ENCODE data around the gene PBRM1.
"Not testable (repeated sequence)": the region's sequence is repeated elsewhere in the genome, so short reads cannot be mapped to it uniquely, and the experiment has no call there.

The PBRM1 gene

GRCh38 chr3:52685709-52686691 is at the start of gene PBRM1, which contains the start of gene GNL3:
Gene PBRM1, minus strand, starts transcription at chr3:52685913.
Gene GNL3, plus strand, starts transcription at chr3:52686032. Its CDS starts 61 bp downstream, at chr3:52686093.
- peak; percentile 79 for DNase-seq

GRCh38 chr3:52733256-52733891 is 47.7 kb upstream of the PBRM1 start:
- no peak for DNase-seq

DNA sequence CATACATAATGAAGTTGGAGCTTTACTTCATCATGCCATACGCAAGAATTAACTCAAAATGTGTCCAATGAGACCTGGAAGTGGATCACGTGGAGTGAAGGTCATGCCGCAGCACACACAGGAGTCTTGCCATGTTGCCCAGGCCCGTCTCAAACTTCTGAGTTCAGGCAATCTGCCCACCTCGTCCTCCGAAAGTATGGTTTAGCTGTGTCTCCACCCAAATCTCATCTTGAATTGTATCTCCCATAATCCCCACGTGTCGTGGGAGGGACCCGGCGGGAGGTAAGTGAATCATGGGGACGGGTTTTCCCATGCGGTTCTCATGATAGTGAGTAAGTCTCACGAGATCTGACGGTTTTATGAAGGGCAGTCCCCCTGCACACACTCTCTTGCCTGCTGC is 45.9 kb upstream of the PBRM1 start:
- no peak for DNase-seq

GRCh38 chr3:52730681-52731080 is 45.0 kb upstream of the PBRM1 start:
- no peak for DNase-seq

DNA sequence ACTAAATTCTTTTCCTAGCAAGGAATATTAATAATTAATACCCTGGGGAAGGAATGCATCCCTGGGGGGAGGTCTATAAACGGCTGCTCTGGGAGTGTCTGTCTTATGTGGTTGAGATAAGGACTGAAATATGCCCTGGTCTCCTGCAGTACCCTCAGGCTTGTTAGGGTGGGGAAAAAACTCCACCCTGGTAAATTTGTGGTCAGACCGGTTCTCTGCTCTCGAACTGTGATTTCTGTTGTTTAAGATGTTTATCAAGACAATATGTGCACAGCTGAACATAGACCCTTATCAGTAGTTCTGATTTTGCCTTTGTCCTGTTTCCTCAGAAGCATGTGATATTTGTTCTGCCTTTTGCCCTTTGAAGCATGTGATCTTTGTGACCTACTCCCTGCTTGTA is 43.0 kb upstream of the PBRM1 start:
- not testable (repeated sequence) for DNase-seq

GRCh38 chr3:52724511-52724910 is 38.8 kb upstream of the PBRM1 start:
- DNase-seq, result no peak

DNA sequence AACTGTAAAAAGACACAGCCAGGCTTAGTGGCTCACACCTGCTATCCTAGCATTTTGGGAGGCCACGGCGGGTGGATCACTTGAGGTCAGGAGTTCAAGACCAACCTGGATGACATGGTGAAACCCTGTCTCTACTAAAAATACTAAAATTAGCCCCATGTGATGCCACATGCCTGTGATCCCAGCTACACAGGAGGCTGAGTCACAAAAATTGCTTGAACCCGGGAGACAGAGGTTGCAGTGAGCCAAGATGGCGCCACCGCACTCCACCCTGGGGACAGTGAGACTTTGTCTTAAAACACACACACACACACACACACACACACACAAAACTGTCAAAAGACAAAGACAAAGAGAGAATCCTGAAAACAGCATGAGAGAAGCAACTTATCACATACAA is 38.2 kb upstream of the PBRM1 start:
- no peak for DNase-seq

DNA sequence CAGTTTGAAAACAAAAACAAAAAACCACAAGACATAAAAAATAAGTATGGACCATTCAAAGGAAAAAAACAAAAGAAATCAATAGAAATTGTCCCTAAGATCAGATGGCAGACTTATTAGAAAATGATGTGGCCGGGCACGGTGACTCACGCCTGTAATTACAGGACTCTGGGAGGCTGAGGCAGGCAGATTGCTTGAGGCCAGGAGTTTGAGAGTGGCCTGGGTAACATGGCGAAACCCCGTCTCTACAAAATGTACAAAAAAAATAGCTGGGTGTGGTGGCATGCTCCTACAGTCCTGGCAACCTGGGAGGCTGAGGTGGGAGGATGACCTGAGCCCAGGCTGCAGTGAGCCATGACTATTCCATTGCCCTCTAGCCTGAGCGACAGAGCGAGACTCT is 36.8 kb upstream of the PBRM1 start:
- no peak for DNase-seq

DNA sequence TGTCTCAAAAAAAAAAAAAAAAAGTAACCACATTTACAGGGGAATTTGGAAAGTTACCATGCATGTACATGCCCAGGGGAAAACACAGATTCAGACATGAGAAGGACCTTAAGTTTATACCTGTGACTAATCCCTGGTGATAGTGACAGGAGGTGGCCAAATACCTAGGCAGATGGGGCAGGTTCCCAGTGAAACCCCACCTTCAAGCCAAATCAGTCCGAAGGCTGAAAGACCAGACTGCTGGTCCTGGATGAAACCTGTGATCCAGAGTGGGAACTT is 36.0 kb upstream of the PBRM1 start:
- DNase-seq, result no peak

DNA sequence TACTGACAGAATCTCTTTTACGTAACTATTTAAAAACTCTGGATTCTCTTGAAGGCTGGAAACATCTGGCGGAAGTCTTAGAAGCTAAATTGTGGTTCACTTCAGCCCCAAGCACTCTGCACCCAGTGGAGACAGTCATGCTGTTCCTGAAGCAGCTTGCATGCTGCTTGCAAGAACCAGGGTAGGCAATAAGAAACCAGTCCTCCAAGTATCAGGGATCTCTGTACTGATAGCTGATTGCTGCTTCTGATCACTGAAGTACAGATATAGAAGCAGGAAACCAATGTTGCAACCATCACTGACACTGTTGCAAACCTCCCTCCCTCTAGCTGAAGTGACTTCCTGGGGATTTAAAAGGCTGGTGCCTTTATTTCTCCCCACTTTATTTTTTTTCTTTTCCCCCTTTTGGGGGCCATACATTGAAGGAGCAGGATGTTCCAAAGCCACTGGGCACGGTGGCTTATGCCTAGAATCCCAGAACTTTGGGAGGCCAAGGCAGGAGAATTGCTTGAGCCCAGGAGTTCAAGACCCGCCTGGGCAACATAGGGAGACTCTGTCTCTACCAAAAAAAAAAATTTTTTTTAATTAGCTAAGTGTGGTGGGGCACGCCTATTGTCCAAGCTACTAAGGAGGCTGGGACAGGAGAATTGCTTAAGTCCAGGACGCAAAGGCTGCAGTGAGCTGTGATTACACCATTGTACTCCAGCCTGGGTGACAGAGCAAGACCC is 35.5 kb upstream of the PBRM1 start:
- DNase-seq, result no peak

GRCh38 chr3:52719618-52720017 is 33.9 kb upstream of the PBRM1 start:
- DNase-seq, result no peak

DNA sequence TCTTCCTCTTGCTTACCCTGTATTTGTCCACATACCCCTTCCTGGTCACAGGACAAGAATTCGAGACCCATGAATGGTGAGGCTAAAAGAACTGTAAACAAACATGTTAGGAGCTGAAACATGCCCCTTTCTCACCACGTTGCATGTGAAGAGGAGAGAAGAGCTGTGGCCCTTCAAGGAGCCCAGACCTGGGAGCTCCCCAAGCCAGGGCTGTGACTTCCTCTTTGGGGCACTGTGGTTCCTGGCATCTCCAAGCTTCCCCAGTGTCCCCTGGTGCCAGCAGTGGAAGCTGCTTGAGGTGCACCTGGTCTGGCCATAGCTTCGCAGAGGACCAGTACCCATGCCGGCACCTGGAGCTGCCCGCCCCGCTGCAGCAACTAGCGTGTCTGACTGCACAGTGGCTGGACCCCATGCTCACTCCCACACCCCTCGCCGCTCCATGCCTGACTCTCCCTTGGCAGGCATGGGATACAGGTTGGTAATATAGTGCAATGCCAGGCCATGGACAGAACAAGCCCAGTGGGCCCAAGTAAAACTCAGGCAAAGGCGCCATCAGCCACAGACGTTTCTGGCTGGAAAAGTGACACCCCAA is 30.1 kb upstream of the PBRM1 start:
- no peak for DNase-seq

DNA sequence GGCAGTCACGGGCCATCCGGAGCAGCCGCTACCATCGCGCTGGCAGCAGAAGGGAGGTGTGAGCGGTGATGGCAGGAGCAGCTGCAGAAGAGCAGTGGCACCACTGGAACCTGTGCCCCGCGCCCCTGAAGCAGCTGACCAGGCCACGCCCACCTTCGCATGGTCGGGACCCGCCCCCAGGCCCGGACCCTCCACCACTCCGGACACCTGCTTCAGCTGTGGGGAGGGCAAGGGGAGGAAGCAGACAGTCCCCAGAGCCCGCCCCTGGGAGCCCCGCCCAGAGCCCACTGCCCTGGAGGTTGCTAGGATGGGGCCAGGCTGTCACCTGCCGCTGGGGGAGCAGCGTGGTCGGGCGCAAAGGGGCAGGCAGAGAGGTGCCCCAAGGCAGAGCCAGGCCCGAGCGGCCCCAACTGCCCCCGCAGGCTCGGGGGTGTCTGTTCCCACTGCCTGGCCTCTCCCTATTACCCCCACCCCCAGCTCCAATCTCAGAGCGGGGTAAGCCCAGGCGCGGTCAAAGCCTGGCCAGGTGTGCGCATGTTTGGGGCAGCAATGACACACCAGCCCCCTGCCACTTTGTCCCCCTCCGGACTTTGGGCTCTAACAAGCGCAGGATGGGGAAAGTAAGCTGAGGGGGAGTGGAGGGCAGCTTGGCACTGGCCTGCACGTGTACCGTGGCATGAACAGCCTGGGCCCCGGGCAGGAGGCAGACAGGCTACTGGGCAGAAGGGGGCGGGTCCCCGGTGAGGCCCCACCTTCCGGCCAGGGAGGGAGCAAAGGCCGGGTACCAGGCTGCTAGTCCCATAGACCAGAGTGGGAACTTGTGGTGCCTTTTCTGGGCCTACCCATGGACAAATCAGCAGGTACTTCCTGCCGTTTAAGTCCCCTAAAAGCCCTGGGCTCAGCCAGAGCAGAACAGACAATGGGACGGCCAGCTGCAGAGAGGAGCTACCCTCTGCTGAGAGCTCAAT is 28.9 kb upstream of the PBRM1 start:
- no peak for DNase-seq

GRCh38 chr3:52712291-52713212 is 26.8 kb upstream of the PBRM1 start:
- DNase-seq, result no peak

- DNase-seq, result no peak
Observed at GRCh38 chr3:52710512-52710911, 24.8 kb upstream of the PBRM1 start.

- DNase-seq, result no peak
Observed at GRCh38 chr3:52707585-52707984, 21.9 kb upstream of the PBRM1 start.

DNA sequence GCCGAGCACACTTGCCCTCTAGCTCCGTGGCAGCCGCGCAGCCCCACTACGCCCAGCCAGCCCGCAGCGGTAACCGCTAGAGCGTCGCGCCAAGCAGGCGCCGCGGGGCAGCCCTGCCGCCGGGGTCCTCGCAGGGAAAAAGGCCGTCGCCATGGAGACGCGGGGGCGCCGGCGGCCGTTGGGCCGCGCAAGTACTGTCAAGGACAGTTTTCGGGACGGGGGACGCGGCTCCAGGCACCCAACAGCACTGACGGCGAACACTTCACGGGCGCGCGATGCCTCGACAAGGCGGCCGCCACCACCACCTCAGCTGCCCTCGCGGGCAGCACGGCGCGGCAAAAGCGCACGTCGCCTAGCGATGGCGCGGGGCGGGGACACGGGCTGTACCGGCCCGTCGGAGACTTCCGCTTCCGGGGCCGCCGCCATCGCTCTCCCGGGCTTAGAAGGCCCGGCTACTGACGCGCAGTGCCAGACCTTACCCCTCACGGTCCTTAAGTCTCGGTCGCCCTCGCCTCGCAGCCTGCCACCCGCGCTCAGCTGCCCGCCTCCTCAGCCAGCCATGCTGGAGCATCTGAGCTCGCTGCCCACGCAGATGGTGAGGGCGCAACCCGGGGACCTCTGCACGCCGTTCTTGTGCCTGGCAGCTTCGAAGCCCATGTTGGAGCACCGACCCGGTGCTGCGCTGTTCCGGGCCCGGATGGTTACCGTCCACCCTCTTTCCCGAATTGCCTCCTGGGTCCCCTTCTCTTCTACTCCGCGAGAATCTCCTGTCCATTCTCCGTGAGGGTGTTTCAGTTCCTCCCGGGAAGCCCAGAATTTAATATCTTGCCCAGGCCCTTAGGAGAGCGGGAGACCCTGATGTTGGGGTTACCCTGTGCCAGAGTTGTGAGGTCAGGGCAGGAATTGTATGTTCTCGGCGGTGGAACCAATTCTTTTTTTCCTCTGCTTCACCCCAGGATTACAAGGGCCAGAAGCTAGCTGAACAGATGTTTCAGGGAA is 20.3 kb upstream of the PBRM1 start, which contains the start of the genes GLT8D1 and SPCS1:
TSS of gene GLT8D1 (minus strand) at position 104 of the 999 bp plus-strand sequence. CDS start 5,331 bp downstream, outside the sequence.
TSS of gene SPCS1 (plus strand) at position 419 of the 999 bp plus-strand sequence. CDS start at position 560, 141 bp downstream.
- peak; percentile 74 for DNase-seq

DNA sequence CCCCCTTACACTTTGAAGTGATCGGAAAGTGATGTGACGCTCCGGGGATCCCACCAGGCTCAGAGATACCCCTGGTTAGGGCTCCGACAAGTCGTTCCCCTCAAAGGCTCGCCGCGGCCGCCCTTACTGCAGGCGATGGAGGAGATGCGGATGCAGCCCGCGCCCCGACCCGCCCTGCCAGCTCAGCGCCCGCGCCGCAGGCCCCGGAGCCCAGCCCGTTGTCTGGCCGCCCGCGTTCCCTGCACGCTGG is 19.6 kb upstream of the PBRM1 start:
- DNase-seq, result no peak

DNA sequence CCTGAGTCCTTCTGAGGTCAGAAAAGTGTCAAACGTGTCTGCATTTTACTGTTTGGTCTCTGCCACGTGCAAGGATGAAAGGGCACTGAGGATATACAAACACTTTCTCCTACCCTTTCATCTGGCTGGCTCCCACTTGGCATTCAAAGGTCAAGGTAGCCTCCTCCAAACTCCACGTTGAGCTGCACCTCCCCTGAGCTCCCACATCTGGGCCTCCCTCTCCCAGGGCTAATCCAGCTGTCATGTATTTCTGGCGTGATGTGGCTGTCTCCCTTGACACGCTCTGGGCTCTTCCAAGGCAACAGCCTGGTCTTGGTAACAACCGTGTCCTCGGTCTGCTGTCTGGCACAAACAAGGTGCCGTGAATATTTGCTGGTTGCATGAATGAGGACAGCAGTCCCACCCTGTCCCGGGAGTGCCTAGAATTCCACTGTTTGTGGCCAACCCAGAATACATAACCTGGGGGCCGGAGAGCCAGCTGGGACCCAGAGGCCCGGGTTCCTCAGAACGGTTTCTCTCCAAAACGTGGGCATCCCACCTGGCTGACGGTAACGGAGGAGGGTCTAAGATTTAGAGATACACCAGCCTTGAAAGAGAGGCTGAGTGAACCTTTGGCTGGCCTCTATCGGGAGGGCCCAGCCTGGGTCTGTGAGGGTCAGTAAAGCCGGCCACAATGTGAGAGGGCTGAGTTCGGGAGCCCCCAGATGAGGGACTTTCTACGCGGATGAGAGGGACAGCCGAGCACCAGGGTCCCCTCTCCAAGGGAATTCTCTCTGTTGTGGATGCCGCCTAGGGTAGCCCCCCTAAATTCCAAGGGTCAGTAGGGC is 19.1 kb upstream of the PBRM1 start:
- DNase-seq, result no peak

All from NK-92 treated with Interleukin-12 subunit alpha and Interleukin-12 subunit beta, amount 100 ng/mL, for 24 hours (cell line).